ENCODE data around the gene RPL41.
"Not testable (repeated sequence)": the region's sequence is repeated elsewhere in the genome, so short reads cannot be mapped to it uniquely, and the experiment has no call there.

Gene RPL41

GRCh38 chr12:56103823-56104108, 12.7 kb upstream of the RPL41 start:
- DNase-seq, result no peak

GRCh38 chr12:56104109-56104814, 12.2 kb upstream of the RPL41 start, which contains the start of gene PA2G4:
TSS of gene PA2G4 (plus strand) at chr12:56104559. CDS start at chr12:56104738, 179 bp downstream.
- DNase-seq, result peak; percentile 97

GRCh38 chr12:56104815-56105608, 11.4 kb upstream of the RPL41 start:
- DNase-seq, result peak; percentile 33

- DNase-seq, result no peak
These were observed 10.9 kb upstream of the RPL41 start for GRCh38 chr12:56105609-56105902.

- DNase-seq, result no peak
These were observed 9.2 kb upstream of the RPL41 start for GRCh38 chr12:56107242-56107641.

- DNase-seq, result no peak
These were observed 5.9 kb upstream of the RPL41 start for GRCh38 chr12:56110571-56110970.

- DNase-seq, result no peak
These were observed 2.3 kb upstream of the RPL41 start for GRCh38 chr12:56114084-56114483.

- no peak for DNase-seq
These were observed 1.1 kb upstream of the RPL41 start for GRCh38 chr12:56115329-56115728.

GRCh38 chr12:56117082-56117706, 761 bp downstream of the RPL41 start:
- not testable (repeated sequence) for DNase-seq

- DNase-seq, result peak; percentile 94
These were observed 1.6 kb downstream of the RPL41 start, which contains the start of gene ZC3H10 for GRCh38 chr12:56117778-56118687. TSS of gene ZC3H10 (plus strand) at chr12:56118266. CDS start at chr12:56120563, 2,297 bp downstream.

GRCh38 chr12:56118688-56119357, 2.4 kb downstream of the RPL41 start:
- DNase-seq, result no peak

GRCh38 chr12:56119361-56119796, 2.9 kb downstream of the RPL41 start:
- peak; percentile 54 for DNase-seq

- no peak for DNase-seq
These were observed 3.9 kb downstream of the RPL41 start for GRCh38 chr12:56120158-56120846.

- DNase-seq, result no peak
These were observed 4.9 kb downstream of the RPL41 start for GRCh38 chr12:56121204-56121870.

GRCh38 chr12:56122637-56123036, 6.2 kb downstream of the RPL41 start:
- DNase-seq, result no peak

- DNase-seq, result no peak
These were observed 7.7 kb downstream of the RPL41 start for GRCh38 chr12:56124133-56124532.

GRCh38 chr12:56126732-56127239, 10.4 kb downstream of the RPL41 start:
- DNase-seq, result no peak

GRCh38 chr12:56127485-56127887, 11.1 kb downstream of the RPL41 start:
- DNase-seq, result no peak

- peak; percentile 91 for DNase-seq
These were observed 11.6 kb downstream of the RPL41 start, which contains the start of gene ESYT1 for GRCh38 chr12:56127888-56128669. TSS of gene ESYT1 (plus strand) at chr12:56128267. CDS start at chr12:56128320, 53 bp downstream.

- DNase-seq, result peak; percentile 20
These were observed 12.3 kb downstream of the RPL41 start for GRCh38 chr12:56128670-56129205.

Measured in stimulated activated CD4-positive, alpha-beta T cell treated with anti-CD3 and anti-CD28 coated beads, Interleukin-4, amount 100 ng/mL, for 1 hour (primary cell).